Colonic mucosa (tissue), 4 donors: ENCODE data around the gene C12orf54. TPM values are rescaled to one million over a fixed set of nuclear protein-coding genes. Genes with fewer than 3 reads are reported as not detected.
"Not testable (repeated sequence)": the region's sequence is repeated elsewhere in the genome, so short reads cannot be mapped to it uniquely, and the experiment has no call there.

Experiments used
- DNase-seq: peaks from one replicate; pipeline ENCODE4 v3.0.0-alpha.2; 2020
- H3K27ac ChIP-seq: fragments of 200-600 bp; one replicate; pipeline ENCODE4 v1.8.0; 2021
- H3K27me3 ChIP-seq: fragments of 200-600 bp; one replicate; pipeline ENCODE4 v1.8.0; 2021
- H3K36me3 ChIP-seq: fragments of 200-600 bp; one replicate; pipeline ENCODE4 v1.8.0; 2021
- H3K4me1 ChIP-seq: fragments of 200-600 bp; one replicate; pipeline ENCODE4 v1.8.0; 2021; ENCODE audit warnings: mild to moderate bottlenecking
- H3K4me3 ChIP-seq: fragments of 200-600 bp; one replicate; pipeline ENCODE4 v1.8.0; 2021
- H3K9ac ChIP-seq, 2 donors: one replicate each; pipeline ENCODE4 v1.7.0; 2013; ENCODE audit warnings: control low read depth in 2 of 2, low read depth in 2 of 2, low read length in 2 of 2
- H3K9me3 ChIP-seq: fragments of 200-600 bp; one replicate; pipeline ENCODE4 v1.8.0; 2021
- CTCF ChIP-seq: fragments of 200-600 bp; IDR thresholded peaks from one replicate; pipeline ENCODE4 v1.8.0; 2022; ENCODE audit warnings: antibody characterized with exemption, mild to moderate bottlenecking
- intact Hi-C: fragments of 100-400 bp; cut with DNase I; formaldehyde crosslinking; loops from one replicate; pipeline ENCODE4 v1.14.1; 2022
- total RNA-seq, 2 donors: library from RNA; stranded (reverse); fragmentation: NEBNext Ultra II Directional in 1 of 2; extraction: Animal tissue kit (Norgen Biotek cat#: 25700) in 1 of 2; gene quantifications; one replicate each; pipeline ENCODE4 v1.2.1, GENCODE V29; 2021
- donor health status: healthy.
- donor health status: DM: no; HTN: no; CAD: no.
- donor health status: DM: no; HTN: no; CAD: no.

Gene C12orf54
- total RNA-seq, 2 donors from 2014 or later: not detected

GRCh38 chr12:48514728-48515127 is 32.4 kb downstream of the C12orf54 start:
- Histone ChIP-seq H3K27me3 (no peaks in the 10 kb centered on the region), H3K9ac (no peak overlapping the region), H3K27ac (no peak overlapping the region), H3K4me1 (no peaks in the 10 kb centered on the region), H3K36me3 (no peaks in the 10 kb centered on the region), H3K9me3 (no peaks in the 10 kb centered on the region), H3K4me3 (no peak overlapping the region)
- DNase-seq: no peak
- TF ChIP-seq CTCF: no peak
- intact Hi-C loops: no loop called here

GRCh38 chr12:48520381-48520780 is 38.1 kb downstream of the C12orf54 start:
- H3K36me3 ChIP-seq, H3K27ac ChIP-seq, H3K9me3 ChIP-seq, H3K27me3 ChIP-seq, H3K4me1 ChIP-seq, H3K9ac ChIP-seq, DNase-seq, intact Hi-C loops, H3K4me3 ChIP-seq: not testable (repeated sequence)

- TF ChIP-seq CTCF: no peak
- no peaks in the 10 kb centered on the region for H3K9me3 ChIP-seq
- no peaks in the 10 kb centered on the region for H3K36me3 ChIP-seq
- H3K4me1 ChIP-seq: no peaks in the 10 kb centered on the region
- H3K27ac ChIP-seq: no peak within 1 kb of the TSS
- DNase-seq: no peak
- no peak within 1 kb of the TSS for H3K9ac ChIP-seq
- intact Hi-C loops: no loop called here
- H3K27me3 ChIP-seq: no peaks in the 10 kb centered on the region
- H3K4me3 ChIP-seq: no peak within 1 kb of the TSS
Measured at GRCh38 chr12:48525332-48525731, 43.0 kb downstream of the C12orf54 start, which contains the start of gene OR8S1. OR8S1 (plus strand) TSS chr12:48525632; CDS start chr12:48525632, 0 bp downstream.

- no peak overlapping the region for H3K4me3 ChIP-seq
- H3K4me1 ChIP-seq: no peaks in the 10 kb centered on the region
- intact Hi-C loops: no loop called here
- no peaks in the 10 kb centered on the region for H3K27me3 ChIP-seq
- no peak overlapping the region for H3K9ac ChIP-seq
- H3K9me3 ChIP-seq: no peaks in the 10 kb centered on the region
- TF ChIP-seq CTCF: no peak
- no peak overlapping the region for H3K27ac ChIP-seq
- no peaks in the 10 kb centered on the region for H3K36me3 ChIP-seq
- DNase-seq: no peak
Measured at GRCh38 chr12:48527891-48528670, 45.8 kb downstream of the C12orf54 start.

- Histone ChIP-seq H3K9ac (no peak overlapping the region), H3K27me3 (no peaks in the 10 kb centered on the region), H3K4me3 (no peak overlapping the region), H3K27ac (no peak overlapping the region), H3K36me3 (no peaks in the 10 kb centered on the region), H3K9me3 (no peaks in the 10 kb centered on the region), H3K4me1 (no peaks in the 10 kb centered on the region)
- intact Hi-C loops: no loop called here
- no peak for TF ChIP-seq CTCF
- no peak for DNase-seq
Measured at GRCh38 chr12:48532601-48533000, 50.3 kb downstream of the C12orf54 start.

GRCh38 chr12:48536602-48537001 is 54.3 kb downstream of the C12orf54 start:
- Histone ChIP-seq H3K36me3 (no peaks in the 10 kb centered on the region), H3K4me1 (no peaks in the 10 kb centered on the region), H3K4me3 (no peak overlapping the region), H3K9ac (no peak overlapping the region), H3K9me3 (no peaks in the 10 kb centered on the region), H3K27ac (no peak overlapping the region), H3K27me3 (no peaks in the 10 kb centered on the region)
- no peak for TF ChIP-seq CTCF
- DNase-seq: no peak
- intact Hi-C loops: no loop called here
